T-cell (primary cell): ENCODE measurements around the gene SRSF3. TPM values are rescaled to one million over a fixed set of nuclear protein-coding genes. Genes with fewer than 3 reads are reported as not detected.
"Not testable (repeated sequence)": the region's sequence is repeated elsewhere in the genome, so short reads cannot be mapped to it uniquely, and the experiment has no call there.

Source experiments
- ATAC-seq, 4 experiments: fragments of 200-7000 bp in 3 of 4; fragments of 150-1000 bp in 1 of 4; cut with Tn5 transposase; replicated peaks in 1 of 4; 1 replicate in 3 of 4; 2 replicates in 1 of 4; pipeline ENCODE4 v1.10.0; 2021; ENCODE audit warnings: moderate library complexity in 3 of 4, mild to moderate bottlenecking in 2 of 4, moderate number of reproducible peaks in 1 of 4
- CTCF ChIA-PET, 2 donors: fragments of 300-600 bp; sonication (Branson Sonifier 250); formaldehyde crosslinking; loops; one replicate each; lab custom pipeline; 2022; ENCODE audit warnings: antibody characterized with exemption in 2 of 2; lab: Charles Lee
- POLR2A ChIA-PET, 2 donors: fragments of 300-600 bp; sonication (Branson Sonifier 250); formaldehyde crosslinking; loops; one replicate each; lab custom pipeline; 2022; ENCODE audit warnings: antibody characterized with exemption in 2 of 2; lab: Charles Lee
- DNase-seq, 35 experiments: peaks; one replicate each; pipeline versions ENCODE4 v3.0.0 to v3.0.0-alpha.2; 2013 to 2023
- H3K27ac ChIP-seq: one replicate; pipeline ENCODE4 v1.5.1; 2013; ENCODE audit warnings: low read length
- H3K27me3 ChIP-seq, 2 experiments: replicated peaks in 1 of 2; 1 replicate in 1 of 2; 2 replicates in 1 of 2; pipeline versions ENCODE4 v1.6.1 to v1.7.0; 2013; ENCODE audit warnings: low read length in 1 of 2, mixed read lengths in 1 of 2; ENCODE audit not compliant: control insufficient read depth in 2 of 2, insufficient read depth in 2 of 2; ENCODE audit errors: extremely low read depth in 1 of 2
- H3K36me3 ChIP-seq, 2 donors: 1 replicate in 1 of 2; 2 replicates in 1 of 2; pipeline versions ENCODE4 v1.6.1 to v1.7.0; 2013; ENCODE audit warnings: low read length in 1 of 2; ENCODE audit not compliant: control insufficient read depth in 2 of 2, insufficient read depth in 1 of 2; ENCODE audit errors: extremely low read depth in 1 of 2
- H3K4me1 ChIP-seq, 2 experiments: 1 replicate in 1 of 2; 2 replicates in 1 of 2; pipeline versions ENCODE4 v1.6.1 to v1.7.0; 2013; ENCODE audit warnings: low read length in 2 of 2, mixed read lengths in 1 of 2; ENCODE audit not compliant: insufficient read depth in 2 of 2, control insufficient read depth in 1 of 2; ENCODE audit errors: extremely low read depth in 1 of 2
- H3K4me3 ChIP-seq, 2 donors: 1 replicate in 1 of 2; 2 replicates in 1 of 2; pipeline versions ENCODE4 v1.5.1 to v1.7.0; 2013; ENCODE audit warnings: mild to moderate bottlenecking in 2 of 2, low read length in 1 of 2, moderate library complexity in 1 of 2; ENCODE audit not compliant: control insufficient read depth in 1 of 2; ENCODE audit errors: extremely low read depth in 1 of 2
- H3K9me3 ChIP-seq: 2 replicates; pipeline ENCODE4 v1.7.0; 2013
- H3K27ac Mint-ChIP-seq, 2 donors: one replicate each; pipeline ENCODE4 v1.8.0; 2020 to 2021; ENCODE audit warnings: mild to moderate bottlenecking in 2 of 2, mixed read lengths in 2 of 2
- H3K27me3 Mint-ChIP-seq, 2 donors: one replicate each; pipeline ENCODE4 v1.8.0; 2021 to 2022; ENCODE audit warnings: mixed read lengths in 2 of 2
- H3K36me3 Mint-ChIP-seq: one replicate; pipeline ENCODE4 v1.8.0; 2021; ENCODE audit warnings: mixed read lengths
- H3K4me1 Mint-ChIP-seq, 3 donors: one replicate each; pipeline ENCODE4 v1.8.0; 2020 to 2022; ENCODE audit warnings: mixed read lengths in 3 of 3, mild to moderate bottlenecking in 1 of 3
- H3K4me3 Mint-ChIP-seq, 3 donors: one replicate each; pipeline ENCODE4 v1.8.0; 2020 to 2022; ENCODE audit warnings: mild to moderate bottlenecking in 3 of 3, mixed read lengths in 3 of 3, moderate library complexity in 3 of 3
- H3K9me3 Mint-ChIP-seq, 3 donors: one replicate each; pipeline ENCODE4 v1.8.0; 2020 to 2022; ENCODE audit warnings: mixed read lengths in 3 of 3
- WGBS: methylation state at CpG from one replicate; pipeline ENCODE4 v1.1.5; 2013; ENCODE audit warnings: missing lambda C conversion rate; ENCODE audit not compliant: insufficient coverage; 5-methylcytosine and 5-hydroxymethylcytosine counted together
- total RNA-seq, 35 experiments: library from RNA in 6 of 35; stranded (reverse) in 6 of 35; fragments of 120-200 nt in 1 of 35; gene quantifications; one replicate each; pipeline versions ENCODE4 v1.2.1 to v1.2.4 and lab custom pipeline; 2013 to 2026

The SRSF3 gene
- total RNA-seq, 5 donors from 2014 or later (not counting 1 experiment from before 2014, with no cell fraction given), result 322 to 546 (median 332) TPM

DNA sequence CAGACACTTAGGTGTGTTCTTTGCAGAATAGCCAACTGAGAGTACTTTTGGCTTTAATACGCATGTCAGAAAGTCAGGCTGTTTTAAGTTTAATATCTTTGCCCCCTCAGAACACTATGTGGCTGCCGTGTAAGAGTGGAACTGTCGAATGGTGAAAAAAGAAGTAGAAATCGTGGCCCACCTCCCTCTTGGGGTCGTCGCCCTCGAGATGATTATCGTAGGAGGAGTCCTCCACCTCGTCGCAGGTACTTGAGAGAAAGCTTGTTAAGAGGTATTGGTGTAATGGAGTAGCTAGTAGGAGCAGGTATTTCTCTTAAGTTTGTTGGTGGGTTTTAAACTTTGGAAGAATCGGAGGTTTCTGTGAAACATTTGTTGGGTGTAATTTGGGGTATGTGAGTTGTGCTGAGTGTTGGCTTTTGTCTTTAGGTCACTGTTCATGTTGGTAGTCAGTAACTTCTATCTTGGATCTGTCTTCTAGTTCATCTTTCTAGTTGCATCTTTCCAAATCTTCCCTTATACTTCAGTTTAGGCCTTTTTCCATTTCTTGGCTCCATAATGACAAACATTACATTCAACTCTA is 4.7 kb downstream of the SRSF3 start:
- peaks cover 69 to 73% (median 72%) of the 10 kb centered on the region in 3 donors for H3K4me1 Mint-ChIP-seq
- H3K4me1 ChIP-seq, result peaks cover 47 to 68% of the 10 kb centered on the region in 2 experiments
- 20% methylated on average over 5 of the region's 11 CpGs for WGBS
- ChIA-PET POLR2A (interaction anchor here (0.6 to 2.5 kb wide), 13 partner anchors 7 to 155 kb away, joined by 3 to 63 read pairs (median 6); no protein-coding TSS in a partner anchor), CTCF (interaction anchor here in 1 of 2 donors (0.8 to 1.4 kb wide), 2 partner anchors 8 to 93 kb away, joined by 3 to 7 read pairs; no protein-coding TSS in a partner anchor)
- peak overlapping the region; percentile 90 to 96 (median 96) for H3K4me3 Mint-ChIP-seq
- no peak for ATAC-seq
- peak overlapping the region; percentile 98 for H3K27ac ChIP-seq
- H3K27me3 ChIP-seq, result no peaks in the 10 kb centered on the region
- no peaks in the 10 kb centered on the region for H3K27me3 Mint-ChIP-seq
- H3K27ac Mint-ChIP-seq, result peak overlapping the region; percentile 86 to 91
- no peaks in the 10 kb centered on the region for H3K9me3 Mint-ChIP-seq
- no peaks in the 10 kb centered on the region for H3K9me3 ChIP-seq
- peak overlapping the region; percentile 11 to 93 for H3K4me3 ChIP-seq
- peaks cover 77% of the 10 kb centered on the region for H3K36me3 Mint-ChIP-seq
- DNase-seq, result peak in 1 of 35 experiments; percentile 25
- peaks cover 15 to 77% of the 10 kb centered on the region in 2 donors for H3K36me3 ChIP-seq

DNA sequence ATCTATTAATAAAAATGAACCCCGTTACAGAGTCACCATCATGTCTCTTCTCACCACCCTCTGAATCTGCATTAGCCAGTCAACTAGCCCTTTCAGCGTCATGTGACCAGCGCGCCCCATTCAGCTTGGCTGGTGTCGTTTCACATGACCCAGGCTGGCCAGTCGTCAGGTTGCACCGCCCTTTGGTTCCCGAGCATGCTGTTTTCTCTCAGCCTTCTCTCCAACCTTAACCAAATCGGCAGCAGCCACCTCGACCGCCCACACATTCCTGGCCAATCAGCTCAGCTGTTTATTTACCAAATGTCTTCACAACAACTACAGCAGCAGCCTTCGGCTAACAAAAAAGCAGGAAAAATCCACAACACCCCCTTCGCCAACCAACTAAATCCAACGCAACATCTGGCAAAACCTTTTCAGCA is 5.6 kb downstream of the SRSF3 start:
- Mint-ChIP-seq H3K9me3 (no peaks in the 10 kb centered on the region), H3K27me3 (no peaks in the 10 kb centered on the region), H3K4me3 (peak overlapping the region; percentile 90 to 96 (median 96)), H3K4me1 (peaks cover 76 to 80% (median 78%) of the 10 kb centered on the region in 3 donors), H3K36me3 (peaks cover 86% of the 10 kb centered on the region), H3K27ac (peak overlapping the region; percentile 82 to 86)
- Histone ChIP-seq H3K4me3 (peak overlapping the region; percentile 16 to 38), H3K27me3 (no peaks in the 10 kb centered on the region), H3K27ac (peak overlapping the region; percentile 98), H3K9me3 (no peaks in the 10 kb centered on the region), H3K36me3 (peaks cover 15 to 87% of the 10 kb centered on the region in 2 donors), H3K4me1 (peaks cover 51 to 71% of the 10 kb centered on the region in 2 experiments)
- DNase-seq (peak in 34 of 35 experiments; percentile 27 to 70 (median 55)), ATAC-seq (peak; percentile 35 to 72 (median 57))
- ChIA-PET POLR2A (interaction anchor here in 1 of 2 donors (0.6 to 1.0 kb wide), 3 partner anchors 9 to 111 kb away, joined by 3 to 4 read pairs (median 3); no protein-coding TSS in a partner anchor), CTCF (interaction anchor here in 1 of 2 donors (1.0 kb wide), 1 partner anchor 11 kb away, joined by 11 read pairs; no protein-coding TSS in a partner anchor)
- 45% methylated on average over 14 of the region's 14 CpGs for WGBS

DNA sequence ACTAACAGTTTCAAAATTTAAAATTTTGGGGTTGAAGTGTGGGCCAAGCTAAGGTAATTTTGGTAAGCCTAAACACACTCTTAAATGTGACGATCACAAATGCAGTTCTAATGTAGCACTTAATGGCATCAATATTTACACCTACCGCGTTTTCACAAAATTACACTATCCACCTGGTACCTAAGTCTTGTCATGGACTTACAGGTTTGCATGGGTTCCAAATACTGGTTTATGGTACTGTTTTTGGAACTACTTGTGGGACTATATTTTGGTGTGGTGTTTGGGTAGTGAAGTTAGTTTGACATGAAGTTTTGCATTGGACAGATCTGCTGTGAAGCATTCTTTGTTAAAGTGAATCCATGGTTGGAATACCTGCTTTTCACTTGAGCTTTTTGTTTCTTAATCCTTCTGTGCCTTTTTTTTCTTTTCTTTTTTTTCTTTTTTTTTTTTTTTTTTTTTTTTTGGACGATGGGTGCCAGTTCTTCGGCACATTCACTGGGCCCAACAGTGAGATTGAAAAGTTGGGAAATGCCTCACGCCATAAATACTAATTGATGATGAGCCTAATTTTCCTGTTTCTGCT is 6.5 kb downstream of the SRSF3 start:
- CTCF ChIA-PET, result interaction anchor here in 1 of 2 donors (0.6 to 1.0 kb wide), 3 partner anchors 10 to 92 kb away, joined by 6 to 11 read pairs (median 8); no protein-coding TSS in a partner anchor

DNA sequence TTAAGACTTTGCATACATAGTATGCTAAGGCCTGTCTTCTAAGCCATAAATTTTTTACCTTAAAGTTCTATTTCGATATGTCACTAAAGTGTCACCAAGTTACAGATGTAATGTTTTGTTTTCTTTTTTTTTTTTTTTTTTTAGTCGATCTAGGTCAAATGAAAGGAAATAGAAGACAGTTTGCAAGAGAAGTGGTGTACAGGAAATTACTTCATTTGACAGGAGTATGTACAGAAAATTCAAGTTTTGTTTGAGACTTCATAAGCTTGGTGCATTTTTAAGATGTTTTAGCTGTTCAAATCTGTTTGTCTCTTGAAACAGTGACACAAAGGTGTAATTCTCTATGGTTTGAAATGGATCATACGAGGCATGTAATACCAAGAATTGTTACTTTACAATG is 7.7 kb downstream of the SRSF3 start:
- not testable (repeated sequence) for H3K27me3 Mint-ChIP-seq, H3K9me3 ChIP-seq, DNase-seq, H3K9me3 Mint-ChIP-seq, H3K27me3 ChIP-seq
- peaks cover 84% of the 10 kb centered on the region for H3K36me3 Mint-ChIP-seq
- CTCF ChIA-PET, result interaction anchor here in 1 of 2 donors (0.7 kb wide), 2 partner anchors 13 to 21 kb away, joined by 5 to 8 read pairs; no protein-coding TSS in a partner anchor
- Histone ChIP-seq H3K4me3 (peak overlapping the region in 1 of 2 donors; percentile 6), H3K4me1 (peaks cover 57 to 68% of the 10 kb centered on the region in 2 experiments), H3K36me3 (peaks cover 14 to 96% of the 10 kb centered on the region in 2 donors), H3K27ac (peak overlapping the region; percentile 98)
- POLR2A ChIA-PET, result interaction anchor here (0.7 kb wide), 6 partner anchors 47 to 751 kb away, joined by 6 to 13 read pairs (median 8); no protein-coding TSS in a partner anchor
- WGBS, result no CpG with 5 or more reads among the region's 3 CpGs
- H3K27ac Mint-ChIP-seq, result peak overlapping the region; percentile 83 to 89
- peaks cover 82 to 95% (median 93%) of the 10 kb centered on the region in 3 donors for H3K4me1 Mint-ChIP-seq
- ATAC-seq, result peak in 3 of 4 experiments; percentile 17 to 38 (median 30)
- peak overlapping the region; percentile 64 to 90 (median 69) for H3K4me3 Mint-ChIP-seq

More for the DNA sequence above, 6.5 kb downstream of the SRSF3 start:
- POLR2A ChIA-PET, result interaction anchor here (0.5 to 1.0 kb wide), 11 partner anchors 8 to 1932 kb away, joined by 3 to 11 read pairs (median 7); partner anchors contain the start of gene STK38 (in 1 of the 2)
- Histone ChIP-seq H3K27ac (peak overlapping the region; percentile 98), H3K36me3 (peaks cover 15 to 91% of the 10 kb centered on the region in 2 donors), H3K4me1 (peaks cover 55 to 71% of the 10 kb centered on the region in 2 experiments), H3K9me3 (no peaks in the 10 kb centered on the region), H3K4me3 (no peak overlapping the region), H3K27me3 (no peaks in the 10 kb centered on the region)
- ATAC-seq (no peak), DNase-seq (no peak)
- H3K4me3 Mint-ChIP-seq, result peak overlapping the region; percentile 90 to 96 (median 96)
- H3K27me3 Mint-ChIP-seq, result no peaks in the 10 kb centered on the region
- H3K27ac Mint-ChIP-seq, result peak overlapping the region; percentile 83 to 86
- H3K9me3 Mint-ChIP-seq, result no peaks in the 10 kb centered on the region
- 100% methylated on average over 1 of the region's 6 CpGs for WGBS
- H3K36me3 Mint-ChIP-seq, result peaks cover 86% of the 10 kb centered on the region
- H3K4me1 Mint-ChIP-seq, result peaks cover 85 to 88% (median 87%) of the 10 kb centered on the region in 3 donors

DNA sequence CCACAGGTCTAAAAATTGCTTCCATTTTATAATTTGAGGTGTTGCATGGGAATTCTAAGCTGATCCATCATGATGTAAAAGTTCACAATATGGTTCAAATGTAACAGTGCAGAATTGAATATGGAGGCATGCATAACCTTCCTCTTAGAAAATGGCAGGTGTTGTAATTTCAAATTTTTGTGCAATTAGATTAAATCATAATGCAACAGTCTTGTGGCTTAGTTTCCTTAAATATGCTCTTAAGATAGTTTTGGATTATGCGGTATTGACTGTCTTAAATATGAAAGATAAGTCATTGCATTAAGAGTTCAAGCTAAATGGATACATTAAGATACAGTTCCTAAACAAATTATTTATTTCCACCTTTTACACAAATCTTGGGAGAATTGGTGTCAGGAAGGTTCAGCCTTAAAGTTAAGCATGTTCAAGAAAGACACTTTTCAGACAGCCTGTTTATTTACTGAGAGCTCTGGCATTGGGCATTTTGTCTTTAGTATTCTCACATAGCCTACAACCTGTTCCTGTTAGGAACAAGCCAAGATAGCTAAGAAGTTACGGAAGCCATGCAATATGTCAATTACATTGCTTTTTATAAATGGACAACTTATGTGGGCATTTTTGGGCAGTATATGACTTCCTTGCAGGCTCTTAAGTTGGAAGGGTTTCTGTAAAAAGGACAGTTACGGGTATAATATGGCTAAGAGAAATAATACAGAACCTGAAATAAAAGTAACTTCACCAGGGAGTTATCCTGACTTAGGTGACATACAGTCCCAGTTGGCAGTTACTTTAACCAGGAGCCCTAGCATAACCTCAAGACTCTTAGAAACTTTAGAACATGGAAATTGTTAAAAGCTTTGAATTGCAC is 9.3 kb downstream of the SRSF3 start:
- ATAC-seq, result no peak
- peaks cover 83% of the 10 kb centered on the region for H3K36me3 Mint-ChIP-seq
- WGBS, result no CpG with 5 or more reads among the region's 3 CpGs
- H3K4me1 Mint-ChIP-seq, result peaks cover 78 to 95% (median 92%) of the 10 kb centered on the region in 3 donors
- no peak for DNase-seq
- no peaks in the 10 kb centered on the region for H3K27me3 Mint-ChIP-seq
- Histone ChIP-seq H3K4me1 (peaks cover 51 to 53% of the 10 kb centered on the region in 2 experiments), H3K36me3 (peaks cover 8 to 95% of the 10 kb centered on the region in 2 donors), H3K27ac (peak overlapping the region; percentile 25), H3K9me3 (no peaks in the 10 kb centered on the region), H3K4me3 (no peak overlapping the region), H3K27me3 (no peaks in the 10 kb centered on the region)
- no peaks in the 10 kb centered on the region for H3K9me3 Mint-ChIP-seq
- H3K27ac Mint-ChIP-seq, result peak overlapping the region in 1 of 2 donors; percentile 58
- ChIA-PET CTCF (interaction anchor here (0.6 to 1.2 kb wide), 3 partner anchors 8 to 12 kb away, joined by 3 to 5 read pairs (median 3); no protein-coding TSS in a partner anchor), POLR2A (interaction anchor here (0.5 to 0.7 kb wide), 4 partner anchors 97 to 962 kb away, joined by 3 to 5 read pairs (median 3); no protein-coding TSS in a partner anchor)
- H3K4me3 Mint-ChIP-seq, result peak overlapping the region in 1 of 3 donors; percentile 25
